H9 (cell line): ENCODE results near the gene DTNB. TPM values are rescaled to one million over a fixed set of nuclear protein-coding genes. Genes with fewer than 3 reads are reported as not detected.

Experiments used
- DNase-seq: peaks from one replicate; pipeline ENCODE4 v3.0.0-alpha.2; 2017
- H2AFZ ChIP-seq: one replicate; pipeline ENCODE4 v1.6.1; 2013; ENCODE audit warnings: mild to moderate bottlenecking, low read length, control low read depth, moderate library complexity
- H2AK5ac ChIP-seq: 2 replicates; pipeline ENCODE4 v1.6.1; 2013; ENCODE audit warnings: low read length, control low read depth, mixed read lengths; ENCODE audit not compliant: insufficient read length
- H2BK120ac ChIP-seq: one replicate; pipeline ENCODE4 v1.6.1; 2013; ENCODE audit warnings: low read depth, mild to moderate bottlenecking, low read length, control low read depth, inconsistent platforms; ENCODE audit not compliant: poor library complexity, severe bottlenecking
- H2BK12ac ChIP-seq: 2 replicates; pipeline ENCODE4 v1.6.1; 2013; ENCODE audit warnings: low read length, control low read depth, mixed read lengths, low read depth; ENCODE audit not compliant: insufficient read length
- H2BK15ac ChIP-seq: 2 replicates; pipeline ENCODE4 v1.6.1; 2013; ENCODE audit warnings: low read depth, low read length, control low read depth
- H2BK20ac ChIP-seq: one replicate; pipeline ENCODE4 v1.6.1; 2013; ENCODE audit warnings: low read depth, mild to moderate bottlenecking, low read length, control low read depth, inconsistent platforms; ENCODE audit not compliant: poor library complexity, severe bottlenecking
- H2BK5ac ChIP-seq: 2 replicates; pipeline ENCODE4 v1.6.1; 2013; ENCODE audit warnings: low read length, control low read depth, mixed read lengths; ENCODE audit not compliant: insufficient read length
- H3K14ac ChIP-seq: 2 replicates; pipeline ENCODE4 v1.6.1; 2013; ENCODE audit warnings: low read length, control low read depth; ENCODE audit not compliant: insufficient read depth
- H3K18ac ChIP-seq: 2 replicates; pipeline ENCODE4 v1.6.1; 2013; ENCODE audit warnings: low read depth, mild to moderate bottlenecking, mixed read lengths, low read length, control low read depth; ENCODE audit not compliant: insufficient read length
- H3K23ac ChIP-seq: 2 replicates; pipeline ENCODE4 v1.6.1; 2013; ENCODE audit warnings: low read length, control low read depth, mixed read lengths, low read depth; ENCODE audit not compliant: insufficient read length
- H3K23me2 ChIP-seq: 2 replicates; pipeline ENCODE4 v1.6.1; 2013; ENCODE audit warnings: low read depth, mild to moderate bottlenecking, mixed read lengths, low read length, control low read depth; ENCODE audit not compliant: insufficient read length, poor library complexity, severe bottlenecking
- H3K27ac ChIP-seq: 2 replicates; pipeline ENCODE4 v1.5.1; 2013; ENCODE audit warnings: low read length, control low read depth, mixed read lengths, low read depth; ENCODE audit not compliant: insufficient read length
- H3K27me3 ChIP-seq: 2 replicates; pipeline ENCODE4 v1.6.1; 2013; ENCODE audit warnings: low read length, control low read depth, inconsistent platforms; ENCODE audit not compliant: insufficient read depth
- H3K4ac ChIP-seq: 2 replicates; pipeline ENCODE4 v1.6.1; 2013; ENCODE audit warnings: low read depth, mild to moderate bottlenecking, control low read depth, inconsistent platforms, low read length, moderate library complexity
- H3K4me1 ChIP-seq: 2 replicates; pipeline ENCODE4 v1.6.1; 2013; ENCODE audit warnings: low read length, control low read depth, inconsistent platforms; ENCODE audit not compliant: insufficient read depth
- H3K4me2 ChIP-seq: 2 replicates; pipeline ENCODE4 v1.6.1; 2013; ENCODE audit warnings: low read length, control low read depth, mixed read lengths; ENCODE audit not compliant: insufficient read length, insufficient read depth
- H3K56ac ChIP-seq: 2 replicates; pipeline ENCODE4 v1.6.1; 2013; ENCODE audit warnings: low read depth, mild to moderate bottlenecking, mixed read lengths, low read length, control low read depth; ENCODE audit not compliant: insufficient read length
- H3K79me1 ChIP-seq: 2 replicates; pipeline ENCODE4 v1.6.1; 2013; ENCODE audit warnings: low read depth, mild to moderate bottlenecking, moderate library complexity, low read length, control low read depth, inconsistent platforms; ENCODE audit not compliant: insufficient read depth, poor library complexity, severe bottlenecking
- H3K79me2 ChIP-seq: 2 replicates; pipeline ENCODE4 v1.6.1; 2013; ENCODE audit warnings: low read length, control low read depth, inconsistent platforms; ENCODE audit not compliant: insufficient read depth
- H3K9ac ChIP-seq: 2 replicates; pipeline ENCODE4 v1.6.1; 2013; ENCODE audit warnings: low read length, control low read depth, mixed read lengths; ENCODE audit not compliant: insufficient read length; ENCODE audit errors: extremely low read depth
- H3K9me3 ChIP-seq: one replicate; pipeline ENCODE4 v1.6.1; 2013; ENCODE audit warnings: low read depth, low read length, inconsistent platforms; ENCODE audit not compliant: control insufficient read depth
- H3T11ph ChIP-seq: one replicate; pipeline ENCODE4 v1.6.1; 2013; ENCODE audit warnings: mild to moderate bottlenecking, low read length, control low read depth, inconsistent platforms
- H4K20me1 ChIP-seq: one replicate; pipeline ENCODE4 v1.6.1; 2013; ENCODE audit not compliant: control insufficient read depth, insufficient read length, insufficient read depth
- H4K5ac ChIP-seq: 2 replicates; pipeline ENCODE4 v1.6.1; 2013; ENCODE audit warnings: low read depth, mild to moderate bottlenecking, mixed read lengths, low read length, control low read depth; ENCODE audit not compliant: insufficient read length
- H4K8ac ChIP-seq: replicated peaks from 2 replicates; pipeline ENCODE4 v1.6.1; 2013; ENCODE audit warnings: low read length, control low read depth, mixed read lengths, low read depth; ENCODE audit not compliant: insufficient read length
- H4K91ac ChIP-seq: 2 replicates; pipeline ENCODE4 v1.6.1; 2013; ENCODE audit warnings: low read depth, mild to moderate bottlenecking, moderate library complexity, mixed read lengths, low read length, control low read depth; ENCODE audit not compliant: insufficient read length
- H3K27ac Mint-ChIP-seq, 3 experiments: 2 replicates in 2 of 3; 3 replicates in 1 of 3; pipeline ENCODE4 v1.8.0; 2020 to 2021; ENCODE audit warnings: mixed read lengths in 3 of 3, mild to moderate bottlenecking in 1 of 3, moderate library complexity in 1 of 3
- H3K27me3 Mint-ChIP-seq: 2 replicates; pipeline ENCODE4 v1.8.0; 2021; ENCODE audit warnings: low read depth, mild to moderate bottlenecking, moderate library complexity, mixed read lengths
- H3K36me3 Mint-ChIP-seq, 3 experiments: 2 replicates in 2 of 3; 3 replicates in 1 of 3; pipeline ENCODE4 v1.8.0; 2020 to 2021; ENCODE audit warnings: low read depth in 3 of 3, mixed read lengths in 3 of 3; ENCODE audit not compliant: insufficient read depth in 1 of 3
- H3K4me1 Mint-ChIP-seq, 2 experiments: 2 replicates each; pipeline ENCODE4 v1.8.0; 2020; ENCODE audit warnings: mixed read lengths in 2 of 2
- H3K4me3 Mint-ChIP-seq, 2 experiments: 2 replicates in 1 of 2; 3 replicates in 1 of 2; pipeline ENCODE4 v1.8.0; 2020 to 2021; ENCODE audit warnings: mild to moderate bottlenecking in 2 of 2, mixed read lengths in 2 of 2, moderate library complexity in 1 of 2
- H3K9me3 Mint-ChIP-seq, 2 experiments: 2 replicates in 1 of 2; 3 replicates in 1 of 2; pipeline ENCODE4 v1.8.0; 2020; ENCODE audit warnings: mild to moderate bottlenecking in 2 of 2, mixed read lengths in 2 of 2, moderate library complexity in 1 of 2
- CTCF ChIP-seq: fragments of 200-600 bp; sonication (generic); conservative IDR thresholded peaks from 3 replicates; pipeline ENCODE4 v1.8.0; 2021; ENCODE audit warnings: antibody characterized with exemption, mild to moderate bottlenecking
- WGBS: extraction: QIAGEN DNeasy Blood & Tissue Kit; methylation state at CpG from one replicate; pipeline ENCODE4 v1.1.7; 2013; ENCODE audit warnings: missing lambda C conversion rate, low lambda C conversion rate, mixed read lengths; ENCODE audit not compliant: insufficient read length; ENCODE audit errors: extremely low coverage; 5-methylcytosine and 5-hydroxymethylcytosine counted together
- total RNA-seq: library from RNA; stranded (reverse); gene quantifications from 2 replicates; pipeline ENCODE4 v1.2.1, GENCODE V29; 2021

DTNB gene
- total RNA-seq, 1 experiment from 2014 or later = 26.7 TPM

DNA sequence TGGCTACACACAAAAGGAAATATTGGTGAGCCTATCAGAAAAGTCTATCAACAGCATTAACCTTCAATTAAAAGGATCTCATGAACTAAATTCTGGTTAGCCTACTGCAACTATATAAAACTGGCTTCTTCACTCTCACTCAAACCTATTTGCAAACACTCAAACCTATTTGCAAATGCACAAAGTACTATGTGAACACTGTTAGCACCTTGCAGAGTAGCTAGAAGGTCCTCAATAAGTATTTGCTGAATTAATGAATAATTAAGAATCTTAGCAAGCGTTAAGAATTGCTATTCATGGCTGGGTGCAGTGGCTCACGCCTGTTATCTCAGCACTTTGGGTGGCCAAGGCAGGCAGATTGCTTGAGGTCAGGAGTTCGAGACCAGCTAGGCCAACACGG, 150.3 kb downstream of the DTNB start:
- H3K14ac ChIP-seq = no peak overlapping the region
- Mint-ChIP-seq H3K4me3 (no peak overlapping the region), H3K27ac (no peak overlapping the region), H3K9me3 (no peaks in the 10 kb centered on the region), H3K36me3 (peaks cover 0 to 3% (median 0%) of the 10 kb centered on the region in 3 experiments; a peak in 1 of 7 replicates), H3K27me3 (no peaks in the 10 kb centered on the region), H3K4me1 (peaks cover 0 to 6% of the 10 kb centered on the region in 2 experiments; a peak in 1 of 4 replicates)
- H2BK12ac ChIP-seq = no peak overlapping the region
- H3T11ph ChIP-seq = no peak overlapping the region
- H3K4me1 ChIP-seq = no peaks in the 10 kb centered on the region
- no peak for TF ChIP-seq CTCF
- H4K20me1 ChIP-seq = no peaks in the 10 kb centered on the region
- WGBS = no CpG with 5 or more reads among the region's 4 CpGs
- no peak overlapping the region for H2BK20ac ChIP-seq
- no peak overlapping the region for H2BK5ac ChIP-seq
- H3K79me1 ChIP-seq = no peaks in the 10 kb centered on the region
- H3K23ac ChIP-seq = no peak overlapping the region
- no peak overlapping the region for H2BK120ac ChIP-seq
- no peak overlapping the region for H2AFZ ChIP-seq
- H4K91ac ChIP-seq = no peak overlapping the region
- H3K56ac ChIP-seq = no peak overlapping the region
- no peak overlapping the region for H2AK5ac ChIP-seq
- H3K23me2 ChIP-seq = no peaks in the 10 kb centered on the region
- H3K9me3 ChIP-seq = no peaks in the 10 kb centered on the region
- no peak overlapping the region for H3K9ac ChIP-seq
- no peak overlapping the region for H3K4me2 ChIP-seq
- no peak overlapping the region for H3K4ac ChIP-seq
- DNase-seq = no peak
- no peaks in the 10 kb centered on the region for H3K79me2 ChIP-seq
- no peak overlapping the region for H4K8ac ChIP-seq
- H2BK15ac ChIP-seq = no peak overlapping the region
- H3K18ac ChIP-seq = no peak overlapping the region
- H3K27me3 ChIP-seq = no peaks in the 10 kb centered on the region
- no peak overlapping the region for H4K5ac ChIP-seq
- H3K27ac ChIP-seq = no peak overlapping the region
